OCI-LY1 (cell line): ENCODE data around the gene MFSD2B.

Experiments used
- H2AFZ ChIP-seq: fragments of 200-600 bp; sonication (generic), shearing (Covaris generic); 2 replicates; pipeline ENCODE4 v1.6.0; 2014; ENCODE audit warnings: antibody characterized with exemption, mild to moderate bottlenecking, low read length
- H3F3A ChIP-seq: fragments of 200-600 bp; sonication (generic), shearing (Covaris generic); 2 replicates; pipeline ENCODE4 v1.6.0; 2014; ENCODE audit warnings: mild to moderate bottlenecking, antibody characterized with exemption, low read length, moderate library complexity; ENCODE audit not compliant: insufficient read depth
- H3K27ac ChIP-seq: fragments of 200-600 bp; sonication (generic); 2 replicates; pipeline ENCODE4 v1.5.1; 2014; ENCODE audit warnings: low read length, mixed run types, mild to moderate bottlenecking, low read depth; ENCODE audit not compliant: poor library complexity, severe bottlenecking
- H3K27me3 ChIP-seq: fragments of 200-600 bp; sonication (generic); 2 replicates; pipeline ENCODE4 v1.6.0; 2014; ENCODE audit warnings: antibody characterized with exemption, mild to moderate bottlenecking, low read length, moderate library complexity; ENCODE audit not compliant: insufficient read depth
- H3K36me3 ChIP-seq: fragments of 200-600 bp; sonication (generic); 2 replicates; pipeline ENCODE4 v1.6.1; 2014; ENCODE audit warnings: mild to moderate bottlenecking, antibody characterized with exemption, low read length, moderate library complexity, mixed read lengths; ENCODE audit not compliant: insufficient read depth
- H3K4me1 ChIP-seq: fragments of 200-600 bp; sonication (generic); 2 replicates; pipeline ENCODE4 v1.5.1; 2014; ENCODE audit warnings: mild to moderate bottlenecking, low read length, moderate library complexity; ENCODE audit not compliant: insufficient read depth, severe bottlenecking
- H3K4me2 ChIP-seq: fragments of 200-600 bp; sonication (generic), shearing (Covaris generic); 2 replicates; pipeline ENCODE4 v1.6.1; 2014; ENCODE audit warnings: low read length
- H3K4me3 ChIP-seq: fragments of 200-600 bp; sonication (generic); 2 replicates; pipeline ENCODE4 v1.5.1; 2014; ENCODE audit warnings: low read length, low read depth, mild to moderate bottlenecking, mixed read lengths; ENCODE audit not compliant: poor library complexity, severe bottlenecking
- H3K79me2 ChIP-seq: fragments of 200-600 bp; shearing (Covaris generic); 2 replicates; pipeline ENCODE4 v1.6.1; 2016; ENCODE audit warnings: mixed run types, low read length, mixed read lengths; ENCODE audit not compliant: insufficient read depth
- H3K9ac ChIP-seq: fragments of 200-600 bp; sonication (generic), shearing (Covaris generic); 2 replicates; pipeline ENCODE4 v1.6.1; 2014; ENCODE audit warnings: mild to moderate bottlenecking, low read length, mixed read lengths
- H3K9me2 ChIP-seq: fragments of 200-600 bp; sonication (generic), shearing (Covaris generic); 2 replicates; pipeline ENCODE4 v1.6.1; 2014; ENCODE audit warnings: low read depth, mild to moderate bottlenecking, low read length, mixed read lengths
- H3K9me3 ChIP-seq: fragments of 200-600 bp; shearing (Covaris generic); 2 replicates; pipeline ENCODE4 v1.6.1; 2014; ENCODE audit warnings: low read length, mixed read lengths
- H4K20me1 ChIP-seq: fragments of 200-600 bp; sonication (generic), shearing (Covaris generic); 2 replicates; pipeline ENCODE4 v1.6.0; 2016; ENCODE audit warnings: mild to moderate bottlenecking, low read length; ENCODE audit not compliant: insufficient read depth
- EZH2 ChIP-seq: fragments of 200-600 bp; sonication (generic), shearing (Covaris generic); IDR thresholded peaks from 2 replicates; pipeline ENCODE4 v1.8.0; 2017; ENCODE audit warnings: borderline replicate concordance, mixed run types, mild to moderate bottlenecking, antibody characterized with exemption, low read length, moderate library complexity, mixed read lengths
- TF ChIP-seq, protein P1 (sequence below): fragments of 200-600 bp; sonication (generic), shearing (Covaris generic); IDR thresholded peaks from 2 replicates; pipeline ENCODE4 v1.5.1; 2017; ENCODE audit warnings: mild to moderate bottlenecking, antibody characterized with exemption, low read length, moderate library complexity, mixed read lengths

MFSD2B gene

DNA sequence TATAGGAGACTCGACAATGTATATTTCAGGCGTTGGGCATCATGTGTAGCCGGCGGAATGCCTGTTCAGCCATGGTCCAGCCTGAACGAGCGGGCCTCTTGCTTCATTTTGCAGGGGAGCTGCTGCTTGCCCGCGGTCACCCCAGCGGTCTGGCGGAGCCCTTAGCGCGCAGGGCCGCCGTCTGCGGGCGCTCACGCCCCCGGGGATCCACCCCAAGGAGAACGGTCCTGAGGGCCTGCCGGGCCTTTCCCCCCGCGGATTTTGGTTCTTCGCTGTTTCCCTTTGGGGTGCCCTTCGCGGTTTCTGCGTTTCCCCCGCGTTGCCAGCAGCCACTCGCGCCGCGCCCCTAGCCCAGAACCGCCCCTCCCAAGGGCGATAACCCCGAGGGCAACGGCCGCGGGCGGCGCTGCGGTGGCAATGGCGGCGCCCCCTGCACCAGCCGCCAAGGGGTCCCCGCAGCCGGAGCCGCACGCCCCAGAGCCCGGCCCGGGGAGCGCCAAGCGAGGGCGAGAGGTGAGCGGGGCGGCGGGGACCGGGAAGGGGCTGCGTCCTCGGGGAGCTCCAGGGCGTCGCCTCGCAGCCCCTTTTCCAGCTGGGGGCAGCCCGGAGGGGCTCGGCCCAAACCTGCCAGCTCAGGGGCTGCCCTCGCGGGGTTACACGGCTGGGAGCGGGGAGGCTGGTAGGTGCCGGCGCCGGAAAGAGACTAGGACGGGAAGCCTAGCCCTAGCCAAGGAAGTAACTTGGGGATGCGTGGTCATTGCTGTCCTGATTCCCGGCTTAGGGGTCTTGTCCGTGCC lies at the start of gene MFSD2B:
MFSD2B (plus strand) TSS at position 406 of the 797 bp plus-strand sequence; CDS start at position 418, 12 bp downstream.
- no peak within 1 kb of the TSS for H3K9ac ChIP-seq
- no peaks in the 10 kb centered on the region for H3K9me3 ChIP-seq
- no peak within 1 kb of the TSS for H2AFZ ChIP-seq
- peaks cover 3% of the 10 kb centered on the region; the same call in 1 of the 2 replicates for H3K27me3 ChIP-seq
- no peaks in the 10 kb centered on the region for H3K4me1 ChIP-seq
- no peaks in the 10 kb centered on the region for H3K36me3 ChIP-seq
- H4K20me1 ChIP-seq: no peaks in the 10 kb centered on the region
- peak within 1 kb of the TSS; percentile 48; the same call in 1 of the 2 replicates for H3K4me2 ChIP-seq
- no peak for TF ChIP-seq EZH2
- TF ChIP-seq, protein P1, sequence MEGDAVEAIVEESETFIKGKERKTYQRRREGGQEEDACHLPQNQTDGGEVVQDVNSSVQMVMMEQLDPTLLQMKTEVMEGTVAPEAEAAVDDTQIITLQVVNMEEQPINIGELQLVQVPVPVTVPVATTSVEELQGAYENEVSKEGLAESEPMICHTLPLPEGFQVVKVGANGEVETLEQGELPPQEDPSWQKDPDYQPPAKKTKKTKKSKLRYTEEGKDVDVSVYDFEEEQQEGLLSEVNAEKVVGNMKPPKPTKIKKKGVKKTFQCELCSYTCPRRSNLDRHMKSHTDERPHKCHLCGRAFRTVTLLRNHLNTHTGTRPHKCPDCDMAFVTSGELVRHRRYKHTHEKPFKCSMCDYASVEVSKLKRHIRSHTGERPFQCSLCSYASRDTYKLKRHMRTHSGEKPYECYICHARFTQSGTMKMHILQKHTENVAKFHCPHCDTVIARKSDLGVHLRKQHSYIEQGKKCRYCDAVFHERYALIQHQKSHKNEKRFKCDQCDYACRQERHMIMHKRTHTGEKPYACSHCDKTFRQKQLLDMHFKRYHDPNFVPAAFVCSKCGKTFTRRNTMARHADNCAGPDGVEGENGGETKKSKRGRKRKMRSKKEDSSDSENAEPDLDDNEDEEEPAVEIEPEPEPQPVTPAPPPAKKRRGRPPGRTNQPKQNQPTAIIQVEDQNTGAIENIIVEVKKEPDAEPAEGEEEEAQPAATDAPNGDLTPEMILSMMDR: no peak
- no peaks in the 10 kb centered on the region for H3K9me2 ChIP-seq
- no peaks in the 10 kb centered on the region for H3F3A ChIP-seq
- no peaks in the 10 kb centered on the region for H3K79me2 ChIP-seq
- no peak within 1 kb of the TSS for H3K27ac ChIP-seq
- H3K4me3 ChIP-seq: peak within 1 kb of the TSS; percentile 24

DNA sequence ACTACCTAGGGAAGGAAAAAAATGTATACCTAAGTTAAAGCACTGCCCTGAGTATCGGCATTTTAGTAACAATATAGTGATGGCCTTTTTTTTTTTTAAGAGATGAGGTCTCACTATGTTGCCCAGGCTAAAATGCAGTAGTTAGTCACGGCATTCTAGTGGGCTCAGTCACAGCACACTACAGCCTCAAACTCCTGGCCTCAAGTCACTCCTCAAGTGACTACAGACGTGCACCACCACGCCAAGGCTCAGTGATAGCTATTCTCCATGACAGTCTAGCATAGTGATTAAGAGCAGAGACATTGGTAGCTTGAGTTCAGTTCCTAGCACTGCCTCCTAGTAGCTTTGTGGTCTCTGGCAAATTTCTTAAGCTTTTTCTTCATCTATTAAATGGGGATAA lies 42.0 kb upstream of the MFSD2B start:
- Histone ChIP-seq H3K9ac (no peak overlapping the region), H3K4me2 (no peak overlapping the region), H2AFZ (no peak overlapping the region), H3F3A (no peaks in the 10 kb centered on the region), H3K27ac (no peak overlapping the region), H3K27me3 (no peaks in the 10 kb centered on the region), H3K4me3 (no peak overlapping the region), H3K9me2 (no peaks in the 10 kb centered on the region), H3K4me1 (no peaks in the 10 kb centered on the region), H3K79me2 (no peaks in the 10 kb centered on the region), H3K9me3 (no peaks in the 10 kb centered on the region), H3K36me3 (peaks cover 13% of the 10 kb centered on the region), H4K20me1 (no peaks in the 10 kb centered on the region)
- no peak for TF ChIP-seq EZH2
- TF ChIP-seq, protein P1: no peak

DNA sequence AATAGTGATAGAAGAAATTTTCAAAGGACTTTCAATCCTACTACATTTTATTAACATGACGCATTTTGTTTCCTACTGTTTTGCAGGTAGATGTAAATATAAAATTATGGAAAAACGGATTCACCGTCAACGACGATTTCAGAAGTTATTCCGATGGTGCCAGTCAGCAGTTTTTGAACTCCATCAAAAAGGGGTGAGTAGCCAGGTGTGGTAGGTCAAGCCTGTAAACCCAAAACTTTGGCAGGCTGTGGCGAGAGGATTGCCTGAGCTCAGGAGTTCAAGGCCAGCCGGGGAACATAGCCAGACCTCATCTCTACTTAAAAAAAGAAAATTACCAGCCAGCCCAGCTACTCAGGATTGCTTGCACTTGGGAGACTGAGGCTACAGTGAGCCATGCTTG lies 33.0 kb upstream of the MFSD2B start:
- H2AFZ ChIP-seq: no peak overlapping the region
- no peaks in the 10 kb centered on the region for H3K9me2 ChIP-seq
- H3K79me2 ChIP-seq: no peaks in the 10 kb centered on the region
- no peak for TF ChIP-seq EZH2
- TF ChIP-seq, protein P1: no peak
- H3K4me3 ChIP-seq: no peak overlapping the region
- no peaks in the 10 kb centered on the region for H4K20me1 ChIP-seq
- H3K27me3 ChIP-seq: no peaks in the 10 kb centered on the region
- H3K4me2 ChIP-seq: no peak overlapping the region
- H3K9ac ChIP-seq: no peak overlapping the region
- no peaks in the 10 kb centered on the region for H3K9me3 ChIP-seq
- no peaks in the 10 kb centered on the region for H3F3A ChIP-seq
- H3K36me3 ChIP-seq: peaks cover 23% of the 10 kb centered on the region
- H3K4me1 ChIP-seq: no peaks in the 10 kb centered on the region
- H3K27ac ChIP-seq: no peak overlapping the region
